DMS79 (cell line): ENCODE results near the gene GP1BA.
"Not testable (repeated sequence)": the region's sequence is repeated elsewhere in the genome, so short reads cannot be mapped to it uniquely, and the experiment has no call there.

Experiments used
- DNase-seq: peaks from one replicate; lab custom pipeline; 2025; lab: John Stamatoyannopoulos, UW

Gene GP1BA

DNA sequence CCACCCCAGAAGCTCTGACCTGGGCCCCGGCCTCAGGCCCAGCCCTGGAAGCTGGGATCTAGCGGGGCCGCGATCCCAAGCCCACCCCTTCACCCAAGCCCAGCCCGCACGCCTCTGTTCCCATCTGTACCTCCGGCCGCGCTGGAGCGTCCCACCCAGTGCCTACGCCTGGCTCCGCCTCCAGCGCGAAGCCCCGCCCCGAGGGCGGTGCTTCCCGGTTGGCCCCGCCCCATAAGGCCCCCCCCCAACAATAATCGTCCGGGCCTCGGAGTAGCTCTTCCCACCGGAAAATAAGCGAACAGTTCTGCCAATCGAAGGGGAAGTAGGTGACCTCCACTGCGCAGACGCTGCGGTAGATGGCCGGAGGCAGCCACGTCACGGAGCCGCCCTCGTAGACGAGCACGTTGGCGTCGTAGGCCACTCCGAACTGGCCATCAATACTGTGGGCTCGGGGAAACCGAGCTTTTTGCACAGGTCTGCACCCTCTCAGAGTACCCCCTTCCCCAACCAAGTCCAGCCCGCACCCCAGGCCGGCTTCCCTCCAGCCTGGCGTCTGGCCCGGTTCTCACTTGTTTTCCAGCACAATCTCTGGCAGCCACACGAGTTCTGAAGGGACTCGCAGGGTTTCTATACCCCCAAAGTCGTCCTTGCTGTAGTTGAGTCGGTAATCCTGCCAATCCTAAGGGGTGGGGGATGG, 30.3 kb upstream of the GP1BA start:
- DNase-seq: no peak

- DNase-seq: no peak
Measured at GRCh38 chr17:4902540-4902939, 29.5 kb upstream of the GP1BA start.

GRCh38 chr17:4903051-4903818, 28.8 kb upstream of the GP1BA start, which contains the start of gene CHRNE:
CHRNE (minus strand) TSS chr17:4903098; CDS start chr17:4903063, 35 bp downstream.
- peak; percentile 84 for DNase-seq

DNA sequence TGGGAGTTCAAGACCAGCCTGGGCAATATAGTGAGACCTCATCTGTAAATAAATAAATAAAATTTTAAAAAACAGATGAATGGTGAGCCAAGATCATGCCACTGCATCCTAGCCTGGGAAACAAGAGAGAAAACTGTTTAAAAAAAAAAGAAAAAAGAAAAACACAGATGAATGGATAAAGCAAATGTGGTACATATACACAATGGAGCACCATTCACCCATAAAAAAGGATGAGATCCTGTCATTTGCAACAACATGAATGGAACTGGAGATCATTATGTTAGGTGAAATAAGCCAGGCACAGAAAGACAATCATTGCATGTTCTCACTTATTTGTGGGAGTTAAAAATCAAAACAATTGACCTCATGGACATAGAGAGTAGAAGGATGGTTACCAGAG, 25.4 kb upstream of the GP1BA start:
- DNase-seq: not testable (repeated sequence)

DNA sequence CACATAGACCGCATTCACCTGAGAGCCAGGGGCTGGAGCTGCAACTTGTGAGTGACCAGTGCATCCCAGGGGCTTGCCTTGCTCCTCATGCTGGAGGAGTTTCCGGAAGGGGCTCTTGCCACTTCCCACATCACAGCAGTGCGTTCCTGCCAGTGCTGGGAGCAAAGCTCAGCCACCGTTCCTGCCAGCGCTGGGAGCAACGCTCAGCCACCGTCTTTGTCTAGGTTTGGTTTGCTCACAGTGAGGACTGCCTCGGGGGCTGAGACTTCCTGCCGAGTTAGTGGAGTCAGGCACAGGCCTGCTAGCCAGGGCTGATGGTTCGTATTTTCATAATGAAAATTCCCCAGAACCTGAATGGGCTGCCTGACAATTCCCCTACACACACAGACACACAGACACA, 23.8 kb upstream of the GP1BA start:
- no peak for DNase-seq

DNA sequence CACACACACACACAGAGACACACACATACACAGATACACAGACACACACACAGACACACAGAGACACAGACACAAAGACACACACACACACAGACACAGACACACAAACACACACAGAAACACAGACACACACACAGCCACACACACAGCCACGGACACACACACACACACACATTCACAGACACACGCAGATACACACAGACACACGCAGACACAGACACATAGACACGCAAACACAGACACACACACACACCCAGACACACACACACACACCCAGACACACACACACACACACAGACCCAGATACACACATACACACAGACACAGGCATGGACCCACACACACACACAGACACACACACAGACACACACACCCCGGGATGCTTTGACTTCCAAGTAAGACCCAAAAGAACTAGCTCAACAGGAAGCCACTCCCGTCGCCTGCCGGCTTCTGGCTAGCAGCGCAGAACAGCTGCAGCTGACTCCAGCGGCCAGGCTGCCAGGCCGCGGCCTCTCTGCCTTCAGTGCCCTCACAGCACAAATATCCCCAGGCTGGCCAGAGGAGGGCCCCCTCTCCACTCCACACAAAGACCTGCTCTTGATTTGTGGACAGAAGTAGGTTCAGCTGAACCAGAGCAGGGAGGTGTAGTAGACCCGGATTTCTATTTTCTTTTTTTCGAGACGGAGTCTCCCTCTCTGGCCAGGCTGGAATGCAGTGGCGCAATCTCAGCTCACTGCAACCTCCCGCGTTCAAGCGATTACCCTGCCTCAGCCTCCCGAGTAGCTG, 23.2 kb upstream of the GP1BA start:
- peak; percentile 72 for DNase-seq

DNA sequence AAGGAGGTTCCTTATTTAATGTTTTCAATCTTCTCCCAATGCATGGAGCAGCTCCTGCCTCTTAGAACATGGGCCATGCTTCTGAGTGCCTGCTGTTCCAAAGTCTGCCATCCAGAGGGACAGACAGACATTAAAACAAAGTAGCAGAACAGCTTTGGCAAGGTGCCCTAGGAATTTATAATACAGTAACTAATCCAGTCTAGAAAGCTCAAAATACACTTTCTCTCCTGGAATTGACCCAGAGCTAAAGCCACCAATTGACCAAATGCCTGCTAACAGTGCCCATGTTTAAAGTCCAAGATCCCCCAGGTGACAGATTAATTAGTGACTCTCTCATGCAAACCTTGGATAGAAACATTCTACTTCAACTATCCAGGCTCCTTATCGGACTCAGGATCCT, 18.1 kb upstream of the GP1BA start:
- no peak for DNase-seq

- not testable (repeated sequence) for DNase-seq
Measured at GRCh38 chr17:4914551-4914950, 17.5 kb upstream of the GP1BA start.

DNA sequence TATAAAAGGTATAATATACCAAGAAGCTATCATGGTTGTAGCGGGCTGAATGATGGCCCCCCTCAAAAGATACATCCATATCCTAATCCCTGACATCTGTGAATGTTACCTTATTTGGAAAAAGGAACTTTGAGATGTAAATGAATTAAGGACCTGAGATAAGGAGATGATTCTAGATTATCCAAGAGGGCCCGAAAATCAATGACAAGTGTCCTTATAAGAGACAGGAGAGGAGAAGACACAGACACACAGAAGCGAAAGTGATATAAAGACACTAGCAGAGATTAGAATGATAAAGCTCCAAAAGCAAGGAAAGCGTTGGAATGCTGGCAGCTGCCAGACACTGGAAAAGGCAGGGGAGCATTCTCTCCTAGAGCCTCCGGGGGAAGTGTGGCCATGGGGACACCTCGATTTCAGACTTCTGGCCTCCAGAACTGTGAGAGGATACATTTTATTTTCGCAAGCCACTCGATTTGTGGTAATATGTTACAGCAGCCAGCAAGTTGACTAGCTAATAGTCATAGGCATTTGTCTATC, 12.5 kb upstream of the GP1BA start:
- DNase-seq: no peak

- DNase-seq: no peak
Measured at GRCh38 chr17:4920351-4921048, 11.6 kb upstream of the GP1BA start.

DNA sequence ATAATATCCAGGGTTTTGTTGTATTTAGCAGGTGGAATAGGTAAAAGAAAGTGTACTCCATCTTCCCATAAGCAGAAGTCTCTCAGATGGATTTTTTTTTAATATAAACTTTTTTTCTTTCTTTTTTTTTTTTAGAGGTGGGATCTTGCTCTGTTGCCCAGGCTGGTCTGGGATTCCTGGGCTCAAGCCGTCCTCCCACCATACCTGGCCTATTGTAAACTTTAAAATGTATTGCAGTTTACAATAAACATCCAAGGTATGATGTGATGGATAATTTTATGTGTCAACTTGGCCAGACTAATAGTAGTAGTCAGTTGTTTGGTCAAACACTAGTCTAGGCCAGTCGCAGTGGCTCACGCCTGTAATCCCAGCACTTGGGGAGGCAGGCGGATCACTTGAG, 10.8 kb upstream of the GP1BA start:
- DNase-seq: no peak

GRCh38 chr17:4926577-4927335, 5.3 kb upstream of the GP1BA start:
- not testable (repeated sequence) for DNase-seq

DNA sequence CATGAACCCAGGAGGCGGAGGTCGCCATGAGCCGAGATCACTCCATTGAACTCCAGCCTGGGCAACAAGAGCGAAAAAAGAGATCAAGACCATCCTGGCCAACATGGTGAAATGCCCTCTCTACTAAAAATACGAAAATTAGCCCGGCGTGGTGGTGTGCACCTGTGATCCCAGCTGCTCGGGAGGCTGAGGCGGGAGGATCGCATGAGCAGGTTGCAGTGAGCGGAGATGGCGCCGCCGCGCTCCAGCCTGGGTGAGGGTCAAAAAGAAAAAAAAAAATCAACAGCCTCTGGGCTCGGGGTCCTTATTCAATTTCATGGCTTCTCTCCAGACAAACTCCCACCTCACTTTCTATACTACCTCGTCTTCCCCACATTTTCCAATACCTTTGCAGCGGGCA, 3.2 kb upstream of the GP1BA start:
- DNase-seq: no peak

DNA sequence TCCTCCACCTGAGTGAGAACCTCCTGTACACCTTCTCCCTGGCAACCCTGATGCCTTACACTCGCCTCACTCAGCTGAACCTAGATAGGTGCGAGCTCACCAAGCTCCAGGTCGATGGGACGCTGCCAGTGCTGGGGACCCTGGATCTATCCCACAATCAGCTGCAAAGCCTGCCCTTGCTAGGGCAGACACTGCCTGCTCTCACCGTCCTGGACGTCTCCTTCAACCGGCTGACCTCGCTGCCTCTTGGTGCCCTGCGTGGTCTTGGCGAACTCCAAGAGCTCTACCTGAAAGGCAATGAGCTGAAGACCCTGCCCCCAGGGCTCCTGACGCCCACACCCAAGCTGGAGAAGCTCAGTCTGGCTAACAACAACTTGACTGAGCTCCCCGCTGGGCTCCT, 679 bp downstream of the GP1BA start:
- DNase-seq: no peak

DNA sequence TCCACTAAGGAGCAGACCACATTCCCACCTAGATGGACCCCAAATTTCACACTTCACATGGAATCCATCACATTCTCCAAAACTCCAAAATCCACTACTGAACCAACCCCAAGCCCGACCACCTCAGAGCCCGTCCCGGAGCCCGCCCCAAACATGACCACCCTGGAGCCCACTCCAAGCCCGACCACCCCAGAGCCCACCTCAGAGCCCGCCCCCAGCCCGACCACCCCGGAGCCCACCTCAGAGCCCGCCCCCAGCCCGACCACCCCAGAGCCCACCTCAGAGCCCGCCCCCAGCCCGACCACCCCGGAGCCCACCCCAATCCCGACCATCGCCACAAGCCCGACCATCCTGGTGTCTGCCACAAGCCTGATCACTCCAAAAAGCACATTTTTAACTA, 1.6 kb downstream of the GP1BA start:
- DNase-seq: no peak

DNA sequence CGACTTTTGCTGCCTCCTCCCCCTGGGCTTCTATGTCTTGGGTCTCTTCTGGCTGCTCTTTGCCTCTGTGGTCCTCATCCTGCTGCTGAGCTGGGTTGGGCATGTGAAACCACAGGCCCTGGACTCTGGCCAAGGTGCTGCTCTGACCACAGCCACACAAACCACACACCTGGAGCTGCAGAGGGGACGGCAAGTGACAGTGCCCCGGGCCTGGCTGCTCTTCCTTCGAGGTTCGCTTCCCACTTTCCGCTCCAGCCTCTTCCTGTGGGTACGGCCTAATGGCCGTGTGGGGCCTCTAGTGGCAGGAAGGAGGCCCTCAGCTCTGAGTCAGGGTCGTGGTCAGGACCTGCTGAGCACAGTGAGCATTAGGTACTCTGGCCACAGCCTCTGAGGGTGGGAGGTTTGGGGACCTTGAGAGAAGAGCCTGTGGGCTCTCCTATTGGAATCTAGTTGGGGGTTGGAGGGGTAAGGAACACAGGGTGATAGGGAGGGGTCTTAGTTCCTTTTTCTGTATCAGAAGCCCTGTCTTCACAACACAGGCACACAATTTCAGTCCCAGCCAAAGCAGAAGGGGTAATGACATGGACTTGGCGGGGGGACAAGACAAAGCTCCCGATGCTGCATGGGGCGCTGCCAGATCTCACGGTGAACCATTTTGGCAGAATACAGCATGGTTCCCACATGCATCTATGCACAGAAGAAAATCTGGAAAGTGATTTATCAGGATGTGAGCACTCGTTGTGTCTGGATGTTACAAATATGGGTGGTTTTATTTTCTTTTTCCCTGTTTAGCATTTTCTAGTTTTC, 2.3 kb downstream of the GP1BA start:
- peak; percentile 60 for DNase-seq

- DNase-seq: no peak
Measured at GRCh38 chr17:4935650-4936049, 3.6 kb downstream of the GP1BA start.

DNA sequence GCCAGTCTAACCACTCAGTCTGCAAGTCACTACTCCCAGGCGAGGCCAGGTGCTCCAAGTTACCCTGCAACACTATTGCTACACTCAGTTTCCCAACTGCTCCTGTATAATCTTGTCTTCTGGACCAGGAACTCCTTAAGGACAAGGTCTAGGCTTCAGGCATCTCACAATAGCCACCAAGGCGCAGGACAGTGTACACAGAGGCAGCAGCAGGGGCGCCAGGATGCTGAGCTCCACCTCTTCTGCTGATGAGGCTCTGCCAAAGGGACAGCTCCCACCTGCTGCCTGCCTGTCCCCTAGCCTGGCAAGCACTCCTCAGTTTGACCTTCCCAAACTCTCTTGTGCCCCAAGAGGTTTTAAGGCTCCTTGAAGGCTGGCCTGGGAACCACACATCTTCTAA, 4.4 kb downstream of the GP1BA start:
- no peak for DNase-seq

GRCh38 chr17:4937553-4937952, 5.5 kb downstream of the GP1BA start:
- no peak for DNase-seq

- no peak for DNase-seq
Measured at GRCh38 chr17:4938069-4938491, 6.0 kb downstream of the GP1BA start.
